GM15510 (cell line): ENCODE results near the gene PIP5K1C.

ENCODE experiments used
- POLR2A ChIP-seq: IDR thresholded peaks from 3 replicates; pipeline ENCODE4 v1.6.1; 2011; ENCODE audit warnings: borderline replicate concordance; ENCODE audit not compliant: insufficient read length; ENCODE audit errors: extremely low read depth

PIP5K1C gene, protein sequence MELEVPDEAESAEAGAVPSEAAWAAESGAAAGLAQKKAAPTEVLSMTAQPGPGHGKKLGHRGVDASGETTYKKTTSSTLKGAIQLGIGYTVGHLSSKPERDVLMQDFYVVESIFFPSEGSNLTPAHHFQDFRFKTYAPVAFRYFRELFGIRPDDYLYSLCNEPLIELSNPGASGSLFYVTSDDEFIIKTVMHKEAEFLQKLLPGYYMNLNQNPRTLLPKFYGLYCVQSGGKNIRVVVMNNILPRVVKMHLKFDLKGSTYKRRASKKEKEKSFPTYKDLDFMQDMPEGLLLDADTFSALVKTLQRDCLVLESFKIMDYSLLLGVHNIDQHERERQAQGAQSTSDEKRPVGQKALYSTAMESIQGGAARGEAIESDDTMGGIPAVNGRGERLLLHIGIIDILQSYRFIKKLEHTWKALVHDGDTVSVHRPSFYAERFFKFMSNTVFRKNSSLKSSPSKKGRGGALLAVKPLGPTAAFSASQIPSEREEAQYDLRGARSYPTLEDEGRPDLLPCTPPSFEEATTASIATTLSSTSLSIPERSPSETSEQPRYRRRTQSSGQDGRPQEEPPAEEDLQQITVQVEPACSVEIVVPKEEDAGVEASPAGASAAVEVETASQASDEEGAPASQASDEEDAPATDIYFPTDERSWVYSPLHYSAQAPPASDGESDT

DNA sequence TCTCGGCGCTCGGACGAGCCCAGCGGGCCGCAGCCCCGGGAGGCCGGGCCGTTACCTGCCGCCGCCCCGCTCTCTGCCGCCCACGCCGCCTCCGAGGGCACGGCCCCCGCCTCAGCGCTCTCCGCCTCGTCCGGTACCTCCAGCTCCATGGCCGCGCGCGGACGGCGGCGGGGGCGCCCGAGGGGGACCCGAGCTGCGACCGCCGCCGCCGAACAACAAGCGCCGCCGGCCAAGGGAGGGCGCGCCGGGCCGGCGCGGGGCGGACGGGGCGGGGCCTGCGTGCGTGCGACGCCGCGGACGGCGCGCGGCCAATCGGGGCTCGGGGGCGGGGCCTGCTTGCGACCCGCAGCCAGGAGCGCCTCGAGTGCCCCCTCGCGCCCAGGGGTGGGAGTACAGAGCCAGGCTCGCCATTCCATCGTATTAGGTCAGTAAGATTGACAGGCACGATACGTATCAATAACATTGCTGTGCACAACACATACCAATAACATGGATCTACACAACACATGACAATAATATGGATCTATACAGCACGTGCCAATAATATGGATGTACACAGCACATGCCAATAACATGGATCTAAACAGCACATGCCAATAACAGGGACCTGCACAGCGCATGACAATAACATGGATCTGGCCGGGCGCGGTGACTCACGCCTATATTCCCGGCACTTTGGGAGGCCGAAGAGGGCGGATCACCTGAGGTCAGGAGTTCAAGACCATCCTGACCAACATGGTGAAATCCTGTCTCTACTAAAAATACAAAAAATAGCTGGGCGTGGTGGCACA, at the start of gene PIP5K1C:
TSS of gene PIP5K1C (minus strand) at position 227 of the 791 bp plus-strand sequence. CDS start at position 149, 78 bp downstream.
- TF ChIP-seq POLR2A: peak; percentile 65

DNA sequence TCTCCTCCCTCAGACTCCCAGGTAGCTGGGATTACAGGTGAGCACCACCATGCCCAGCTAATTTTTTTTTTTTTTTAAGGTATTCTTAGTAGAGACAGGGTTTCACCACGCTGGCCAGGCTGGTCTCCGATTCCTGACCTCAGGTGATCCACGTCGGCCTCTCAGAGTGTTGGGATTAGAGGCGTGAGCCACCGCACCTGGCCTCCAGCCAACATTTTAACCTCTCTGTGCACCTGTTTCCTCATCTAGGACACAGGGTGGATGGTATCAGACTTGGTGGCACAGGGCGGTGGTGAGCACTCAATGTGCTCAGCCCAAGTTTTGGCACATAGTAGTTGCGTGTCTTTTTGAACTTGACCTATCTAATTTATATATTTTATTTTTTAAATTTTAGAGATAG, 48.7 kb upstream of the PIP5K1C start:
- TF ChIP-seq POLR2A: no peak

DNA sequence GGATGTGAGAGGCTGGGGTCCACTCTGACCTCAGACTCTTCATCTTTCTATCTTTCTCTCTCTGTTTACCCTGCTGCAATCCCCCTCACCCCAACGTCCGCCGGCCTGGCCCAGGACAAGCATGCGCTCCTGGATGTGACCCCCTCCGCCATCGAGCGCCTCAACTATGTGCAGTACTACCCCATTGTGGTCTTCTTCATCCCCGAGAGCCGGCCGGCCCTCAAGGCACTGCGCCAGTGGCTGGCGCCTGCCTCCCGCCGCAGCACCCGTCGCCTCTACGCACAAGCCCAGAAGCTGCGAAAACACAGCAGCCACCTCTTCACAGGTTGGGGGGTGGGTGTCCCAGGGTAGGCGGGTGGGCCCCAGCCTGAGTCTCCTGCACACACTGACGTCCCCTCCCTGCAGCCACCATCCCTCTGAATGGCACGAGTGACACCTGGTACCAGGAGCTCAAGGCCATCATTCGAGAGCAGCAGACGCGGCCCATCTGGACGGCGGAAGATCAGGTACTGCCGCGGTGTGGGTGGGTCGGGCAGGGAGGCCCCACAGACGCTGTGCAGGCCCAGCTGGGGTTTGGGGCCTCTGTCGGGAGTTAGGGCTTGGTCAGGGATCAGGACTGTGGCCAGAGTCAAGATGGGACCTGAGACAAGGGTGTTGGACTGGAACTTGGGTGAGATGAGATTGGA, 46.2 kb upstream of the PIP5K1C start:
- TF ChIP-seq POLR2A: no peak

DNA sequence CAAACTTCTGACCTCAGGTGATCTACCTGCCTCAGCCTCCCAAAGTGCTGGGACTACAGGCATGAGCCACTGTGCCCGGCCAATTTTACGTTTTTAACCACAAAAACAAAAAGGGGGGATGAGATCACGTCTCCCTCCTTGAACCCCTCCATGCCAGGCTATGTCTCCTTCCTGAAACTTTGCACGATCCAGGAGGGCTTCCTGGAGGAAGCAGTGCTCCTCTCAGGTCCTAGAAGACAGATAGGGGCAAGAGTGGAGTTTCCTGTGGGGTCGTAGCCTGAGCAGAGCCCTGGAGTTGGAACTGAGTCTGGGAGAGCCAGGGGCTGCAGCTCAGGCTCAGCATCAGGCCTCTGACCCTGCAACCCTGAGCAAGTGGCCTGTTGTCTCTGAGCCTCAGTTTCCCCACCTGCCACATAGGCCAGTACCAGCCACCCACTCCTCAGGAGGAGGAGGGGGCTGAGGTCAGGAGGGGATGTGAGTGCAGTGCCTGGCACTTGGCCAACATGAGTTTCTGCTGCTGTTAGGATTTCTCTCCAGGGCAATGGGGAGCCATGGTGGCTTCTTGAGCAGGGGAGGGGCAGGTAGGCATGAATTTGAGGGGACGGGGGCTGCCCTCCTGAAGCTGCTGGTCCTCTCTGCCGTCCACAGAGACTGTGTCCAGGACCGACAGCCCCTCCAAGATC, 45.2 kb upstream of the PIP5K1C start:
- no peak for TF ChIP-seq POLR2A

DNA sequence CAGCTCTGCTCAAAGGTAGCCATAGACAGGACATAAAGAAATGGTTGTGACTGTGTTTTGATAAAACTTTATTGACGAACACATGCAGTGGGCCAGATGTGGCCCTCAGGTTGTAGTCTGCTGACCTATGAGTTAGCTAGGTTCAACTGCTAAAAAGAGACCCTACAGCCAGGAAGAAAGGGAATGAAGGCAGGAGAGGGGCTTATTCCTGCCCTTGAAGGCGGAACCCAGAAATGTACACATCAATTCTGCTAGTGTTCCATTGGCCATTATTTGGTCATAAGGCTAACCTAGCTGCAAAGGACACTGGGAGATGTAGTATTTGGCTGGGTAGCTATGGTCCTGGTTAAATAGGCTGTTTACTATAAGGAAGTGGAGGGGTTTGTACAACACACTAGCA, 43.2 kb upstream of the PIP5K1C start:
- no peak for TF ChIP-seq POLR2A

DNA sequence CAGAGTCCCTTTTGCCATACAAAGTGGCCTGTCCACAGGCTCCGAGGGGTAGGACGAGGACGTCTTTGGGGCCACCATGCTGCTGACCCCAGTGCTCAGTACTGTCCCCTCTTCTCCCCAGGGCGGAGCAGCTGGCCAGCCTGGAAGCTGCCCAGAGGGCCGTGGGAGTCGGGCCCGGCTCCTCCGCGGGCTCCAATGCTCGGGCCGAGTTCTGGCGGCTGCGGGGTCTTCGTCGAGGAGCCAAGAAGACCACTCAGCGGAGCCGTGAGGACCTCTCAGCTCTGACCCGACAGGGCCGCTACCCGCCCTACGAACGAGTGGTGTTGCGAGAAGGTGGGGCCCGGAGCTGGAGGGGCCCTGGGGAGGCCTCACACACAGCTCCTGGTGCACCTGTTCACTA, 40.2 kb upstream of the PIP5K1C start:
- TF ChIP-seq POLR2A: no peak

DNA sequence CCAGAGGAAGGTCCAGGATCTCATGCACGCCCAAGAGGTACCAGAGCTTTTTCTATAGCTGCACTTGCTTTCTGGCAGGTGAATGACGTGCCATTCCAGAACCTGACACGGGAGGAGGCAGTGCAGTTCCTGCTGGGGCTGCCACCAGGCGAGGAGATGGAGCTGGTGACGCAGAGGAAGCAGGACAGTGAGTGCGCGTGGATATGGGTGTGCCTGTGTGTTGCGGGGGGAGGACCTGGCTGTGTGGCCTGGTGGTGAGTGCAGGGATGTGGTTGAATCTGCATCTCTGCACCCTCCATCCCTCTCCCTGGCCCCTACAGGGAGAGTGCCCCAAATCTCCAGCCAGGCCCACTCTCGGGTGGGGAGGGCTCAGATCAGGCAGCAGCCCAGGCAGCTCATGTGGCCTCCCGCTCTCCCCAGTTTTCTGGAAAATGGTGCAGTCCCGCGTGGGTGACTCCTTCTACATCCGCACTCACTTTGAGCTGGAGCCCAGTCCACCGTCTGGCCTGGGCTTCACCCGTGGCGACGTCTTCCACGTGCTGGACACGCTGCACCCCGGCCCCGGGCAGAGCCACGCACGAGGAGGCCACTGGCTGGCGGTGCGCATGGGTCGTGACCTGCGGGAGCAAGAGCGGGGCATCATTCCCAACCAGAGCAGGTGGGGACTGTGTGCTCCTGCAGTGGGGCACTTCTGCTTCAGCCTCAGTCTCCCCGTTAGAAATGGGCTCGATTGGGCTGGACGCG, 38.4 kb upstream of the PIP5K1C start:
- TF ChIP-seq POLR2A: no peak

DNA sequence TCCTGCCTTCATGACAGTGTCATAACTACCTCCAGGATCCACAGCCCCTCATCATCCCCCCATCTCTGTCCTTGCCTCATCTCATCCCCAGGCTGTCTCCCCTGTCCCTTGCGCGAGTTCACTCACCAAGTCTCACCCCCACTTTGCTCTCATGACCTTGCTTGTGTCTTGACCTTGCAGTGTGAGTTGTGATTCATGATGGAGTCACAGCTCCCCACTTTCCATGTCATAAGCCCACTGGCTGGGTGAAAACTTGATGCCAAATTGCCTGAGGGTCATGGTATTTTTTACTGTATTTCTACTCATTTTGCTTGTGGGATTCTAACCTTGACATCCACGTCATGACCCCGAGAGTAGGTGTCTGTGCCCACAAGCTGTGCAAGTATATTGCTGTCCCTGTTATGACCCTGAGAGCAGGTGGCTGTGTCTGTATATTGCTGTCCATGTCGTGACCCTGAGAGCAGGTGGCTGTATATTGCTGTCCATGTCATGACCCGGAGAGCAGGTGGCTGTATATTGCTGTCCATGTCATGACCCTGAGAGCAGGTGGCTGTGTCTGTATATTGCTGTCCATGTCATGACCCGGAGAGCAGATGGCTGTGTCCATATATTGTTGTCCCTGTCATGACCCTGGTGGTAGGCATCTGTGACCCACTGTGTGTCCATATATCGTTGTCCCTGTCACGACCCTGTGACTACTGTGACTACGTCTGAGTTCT, 37.4 kb upstream of the PIP5K1C start:
- no peak for TF ChIP-seq POLR2A

DNA sequence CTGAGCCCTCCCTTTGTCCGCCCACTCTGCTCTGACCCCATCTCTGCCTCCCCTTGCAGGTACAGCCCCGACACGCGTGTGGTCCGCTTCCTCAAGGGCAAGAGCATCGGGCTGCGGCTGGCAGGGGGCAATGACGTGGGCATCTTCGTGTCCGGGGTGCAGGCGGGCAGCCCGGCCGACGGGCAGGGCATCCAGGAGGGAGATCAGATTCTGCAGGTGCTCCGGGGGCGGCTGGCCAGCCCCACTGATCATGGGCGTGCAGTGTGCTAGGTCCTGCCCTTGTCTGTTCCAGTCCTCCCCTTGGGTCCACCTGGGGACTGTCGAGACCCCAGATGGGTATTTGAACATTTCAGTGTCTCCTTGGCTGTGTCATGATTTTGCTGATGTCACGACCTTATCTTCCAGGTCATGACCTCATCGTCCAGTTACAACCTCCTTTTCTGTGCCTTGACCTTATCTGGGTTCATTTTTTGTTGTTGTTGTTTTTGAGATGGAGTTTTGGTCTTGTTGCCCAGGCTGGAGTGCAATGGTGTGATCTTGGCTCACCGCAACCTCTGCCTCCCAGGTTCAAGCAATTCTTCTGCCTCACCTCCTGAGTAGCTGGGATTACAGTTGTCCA, 35.9 kb upstream of the PIP5K1C start:
- TF ChIP-seq POLR2A: no peak

DNA sequence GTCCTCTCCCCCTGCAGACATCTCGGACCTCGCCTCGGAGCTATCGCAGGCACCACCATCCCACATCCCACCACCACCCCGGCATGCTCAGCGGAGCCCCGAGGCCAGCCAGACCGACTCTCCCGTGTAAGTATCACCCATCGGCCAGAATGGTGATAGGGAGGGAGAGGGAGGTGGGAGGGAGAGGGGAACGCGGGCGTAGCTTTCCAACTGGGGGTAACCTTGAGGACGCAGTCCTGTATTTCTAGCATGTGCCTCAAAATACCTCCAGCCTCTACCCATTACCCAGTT, 34.0 kb upstream of the PIP5K1C start:
- TF ChIP-seq POLR2A: no peak

DNA sequence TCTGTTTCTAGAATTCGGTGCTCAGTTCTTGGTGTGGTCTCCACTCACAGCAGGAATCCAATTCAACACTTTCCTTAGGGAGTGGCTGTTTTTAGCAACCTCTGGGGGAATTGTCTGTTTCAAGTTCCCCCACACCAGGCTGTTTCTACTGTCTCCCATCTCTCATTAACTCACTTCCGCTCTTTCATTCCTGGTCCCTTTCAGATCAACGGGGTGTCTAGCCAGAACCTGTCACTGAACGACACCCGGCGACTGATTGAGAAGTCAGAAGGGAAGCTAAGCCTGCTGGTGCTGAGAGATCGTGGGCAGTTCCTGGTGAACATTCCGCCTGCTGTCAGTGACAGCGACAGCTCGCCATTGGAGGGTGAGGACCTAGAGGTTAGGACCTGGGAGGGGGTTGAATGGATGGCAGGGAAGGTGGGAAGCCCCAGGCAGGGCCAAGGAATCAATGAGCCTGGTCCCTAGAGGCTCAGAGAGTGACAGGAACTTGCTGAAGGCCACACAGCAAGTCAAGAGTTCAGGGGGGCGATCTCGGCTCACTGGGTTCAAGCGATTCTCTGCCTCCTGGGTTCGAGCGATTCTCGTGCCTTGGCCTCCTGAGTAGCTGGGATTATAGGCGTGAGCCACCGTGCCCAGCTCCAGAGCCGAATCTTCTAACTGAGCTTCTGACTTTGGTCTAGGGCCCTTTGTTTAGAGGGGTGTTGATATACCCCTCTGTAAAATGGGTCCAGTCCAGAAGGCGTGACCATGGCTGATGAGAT, 33.5 kb upstream of the PIP5K1C start:
- no peak for TF ChIP-seq POLR2A

DNA sequence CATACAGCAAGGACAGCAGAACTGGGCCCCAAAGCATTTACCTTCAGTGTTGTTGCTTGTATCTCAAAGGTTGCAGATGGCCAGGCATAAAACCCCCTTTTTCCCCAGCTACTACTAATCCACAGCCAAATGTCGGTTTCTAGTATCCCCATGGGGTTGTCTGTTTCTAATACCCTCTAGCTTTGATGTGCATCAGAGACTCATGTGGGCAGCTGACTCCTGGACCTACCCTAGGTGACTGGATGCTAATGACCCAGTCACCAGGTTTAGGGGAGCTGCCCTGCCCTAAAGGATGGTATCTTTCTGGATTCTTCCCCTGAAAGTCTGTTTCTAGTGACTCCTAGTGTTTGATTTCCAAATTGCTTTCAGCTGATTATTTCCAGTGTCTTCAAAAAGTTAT, 31.8 kb upstream of the PIP5K1C start:
- TF ChIP-seq POLR2A: no peak
